ENCODE data around the gene PAQR6.

The PAQR6 gene

GRCh38 chr1:156247460-156248322, at the start of gene PAQR6:
PAQR6 (minus strand) TSS chr1:156248056; CDS start chr1:156246731, 1,325 bp downstream.
- DNase-seq (ENCODE audit: low spot score), result no peak

- peak; percentile 79 for DNase-seq (ENCODE audit: low spot score)
Measured at GRCh38 chr1:156295391-156295947, 47.6 kb upstream of the PAQR6 start, which contains the start of gene GLMP. GLMP (minus strand) TSS chr1:156295679; CDS start chr1:156295645, 34 bp downstream.

- no peak for DNase-seq (ENCODE audit: low spot score)
Measured at GRCh38 chr1:156293895-156294294, 46.0 kb upstream of the PAQR6 start.

GRCh38 chr1:156293098-156293434, 45.2 kb upstream of the PAQR6 start:
- DNase-seq (ENCODE audit: low spot score), result no peak

- DNase-seq (ENCODE audit: low spot score), result peak; percentile 93
Measured at GRCh38 chr1:156291226-156292061, 43.6 kb upstream of the PAQR6 start.

- no peak for DNase-seq (ENCODE audit: low spot score)
Measured at GRCh38 chr1:156289857-156290256, 42.0 kb upstream of the PAQR6 start.

GRCh38 chr1:156286061-156286460, 38.2 kb upstream of the PAQR6 start:
- no peak for DNase-seq (ENCODE audit: low spot score)

GRCh38 chr1:156285437-156285836, 37.6 kb upstream of the PAQR6 start:
- DNase-seq (ENCODE audit: low spot score), result no peak

- no peak for DNase-seq (ENCODE audit: low spot score)
Measured at GRCh38 chr1:156284757-156285156, 36.9 kb upstream of the PAQR6 start.

GRCh38 chr1:156284112-156284511, 36.3 kb upstream of the PAQR6 start, which contains the start of gene TMEM79:
TMEM79 (plus strand) TSS chr1:156284325; CDS start chr1:156285227, 902 bp downstream.
- no peak for DNase-seq (ENCODE audit: low spot score)

- no peak for DNase-seq (ENCODE audit: low spot score)
Measured at GRCh38 chr1:156283521-156283920, 35.7 kb upstream of the PAQR6 start.

GRCh38 chr1:156282479-156283222, 34.8 kb upstream of the PAQR6 start, which contains the start of gene SMG5:
SMG5 (minus strand) TSS chr1:156282825; CDS start chr1:156282680, 145 bp downstream.
- peak; percentile 95 for DNase-seq (ENCODE audit: low spot score)

GRCh38 chr1:156281693-156282478, 34.0 kb upstream of the PAQR6 start:
- DNase-seq (ENCODE audit: low spot score), result no peak

- peak; percentile 76 for DNase-seq (ENCODE audit: low spot score)
Measured at GRCh38 chr1:156281281-156281680, 33.4 kb upstream of the PAQR6 start.

- DNase-seq (ENCODE audit: low spot score), result no peak
Measured at GRCh38 chr1:156279837-156280236, 32.0 kb upstream of the PAQR6 start.

GRCh38 chr1:156276966-156277381, 29.1 kb upstream of the PAQR6 start:
- DNase-seq (ENCODE audit: low spot score), result no peak

- DNase-seq (ENCODE audit: low spot score), result no peak
Measured at GRCh38 chr1:156276532-156276931, 28.7 kb upstream of the PAQR6 start.

GRCh38 chr1:156270314-156270713, 22.5 kb upstream of the PAQR6 start:
- no peak for DNase-seq (ENCODE audit: low spot score)

GRCh38 chr1:156268336-156268735, 20.5 kb upstream of the PAQR6 start:
- no peak for DNase-seq (ENCODE audit: low spot score)

- no peak for DNase-seq (ENCODE audit: low spot score)
Measured at GRCh38 chr1:156266051-156266450, 18.2 kb upstream of the PAQR6 start.

- DNase-seq (ENCODE audit: low spot score), result no peak
Measured at GRCh38 chr1:156263288-156263655, 15.4 kb upstream of the PAQR6 start.
